A172 (cell line): ENCODE results near the gene DNM3. TPM values are rescaled to one million over a fixed set of nuclear protein-coding genes. Genes with fewer than 3 reads are reported as not detected.

Source experiments
- DNase-seq: peaks from one replicate; pipeline ENCODE4 v3.0.0-alpha.2; 2015; ENCODE audit warnings: low spot score
- total RNA-seq: library from RNA; depleted of rRNA; stranded (reverse); fragments of >200 nt; shearing (Covaris generic); gene quantifications from 2 replicates; pipeline ENCODE4 v1.2.3, GENCODE V29; 2014

Gene DNM3
- total RNA-seq, 1 experiment from 2014 or later, result 0.90 TPM

GRCh38 chr1:171973421-171973820, 132.1 kb downstream of the DNM3 start:
- DNase-seq, result no peak

- DNase-seq, result no peak
These were observed 140.0 kb downstream of the DNM3 start for GRCh38 chr1:171981303-171981702.

- peak; percentile 22 for DNase-seq
These were observed 142.3 kb downstream of the DNM3 start for GRCh38 chr1:171983584-171983983.

- no peak for DNase-seq
These were observed 143.0 kb downstream of the DNM3 start for GRCh38 chr1:171984262-171984661.

- peak; percentile 34 for DNase-seq
These were observed 143.7 kb downstream of the DNM3 start for GRCh38 chr1:171984850-171985485.

GRCh38 chr1:171985639-171986038, 144.3 kb downstream of the DNM3 start:
- DNase-seq, result peak; percentile 15

GRCh38 chr1:171988243-171988885, 147.1 kb downstream of the DNM3 start:
- no peak for DNase-seq

GRCh38 chr1:171990371-171990770, 149.1 kb downstream of the DNM3 start:
- DNase-seq, result no peak

- no peak for DNase-seq
These were observed 153.0 kb downstream of the DNM3 start for GRCh38 chr1:171994293-171994692.

- DNase-seq, result no peak
These were observed 154.3 kb downstream of the DNM3 start for GRCh38 chr1:171995573-171995972.

GRCh38 chr1:171997936-171998335, 156.6 kb downstream of the DNM3 start:
- no peak for DNase-seq

- DNase-seq, result no peak
These were observed 157.4 kb downstream of the DNM3 start for GRCh38 chr1:171998711-171999110.

- peak; percentile 27 for DNase-seq
These were observed 158.5 kb downstream of the DNM3 start for GRCh38 chr1:171999756-172000155.

- DNase-seq, result no peak
These were observed 160.0 kb downstream of the DNM3 start for GRCh38 chr1:172001288-172001687.

GRCh38 chr1:172002725-172003345, 161.5 kb downstream of the DNM3 start:
- peak; percentile 62 for DNase-seq

- DNase-seq, result no peak
These were observed 162.7 kb downstream of the DNM3 start for GRCh38 chr1:172003766-172004530.

GRCh38 chr1:172004671-172005070, 163.4 kb downstream of the DNM3 start:
- DNase-seq, result no peak

- DNase-seq, result no peak
These were observed 164.6 kb downstream of the DNM3 start for GRCh38 chr1:172005856-172006255.

- no peak for DNase-seq
These were observed 165.4 kb downstream of the DNM3 start for GRCh38 chr1:172006660-172007059.

- no peak for DNase-seq
These were observed 177.5 kb downstream of the DNM3 start for GRCh38 chr1:172018727-172019311.

GRCh38 chr1:172019976-172020375, 178.7 kb downstream of the DNM3 start:
- no peak for DNase-seq

- no peak for DNase-seq
These were observed 183.2 kb downstream of the DNM3 start for GRCh38 chr1:172024516-172024915.
